ENCODE measurements around the gene POU2F1. TPM values are rescaled to one million over a fixed set of nuclear protein-coding genes. Genes with fewer than 3 reads are reported as not detected.

The POU2F1 gene
- total RNA-seq, 4 donors from 2014 or later, result 21.0 to 33.7 (median 21.8) TPM

GRCh38 chr1:167190747-167191237 lies 29.9 kb upstream of the POU2F1 start:
- Histone ChIP-seq H3K4me1 (no peaks in the 10 kb centered on the region), H3K9me3 (no peaks in the 10 kb centered on the region), H3K27ac (no peak overlapping the region), H3K36me3 (no peaks in the 10 kb centered on the region), H3K4me3 (no peak overlapping the region), H3K27me3 (no peaks in the 10 kb centered on the region)
- no peak for DNase-seq (ENCODE audit: low spot score in 2 of 2)
- no peak for TF ChIP-seq POLR2A (IDR thresholded peaks at IDR 0.05)
- no peak for TF ChIP-seq EP300 (IDR thresholded peaks at IDR 0.05)
- TF ChIP-seq CTCF (IDR thresholded peaks at IDR 0.05), result no peak
- WGBS, 2 donors, result 80% methylated on average over 9 of the region's 9 CpGs

- no peak overlapping the region for H3K4me3 ChIP-seq
- TF ChIP-seq EP300 (IDR thresholded peaks at IDR 0.05), result no peak
- H3K36me3 ChIP-seq, result no peaks in the 10 kb centered on the region
- no peak overlapping the region for H3K27ac ChIP-seq
- no peak for DNase-seq (ENCODE audit: low spot score in 2 of 2)
- no peaks in the 10 kb centered on the region for H3K27me3 ChIP-seq
- no peaks in the 10 kb centered on the region for H3K4me1 ChIP-seq
- WGBS, 2 donors, result 63 to 100% methylated on average over 1 of the region's 1 CpG
- no peaks in the 10 kb centered on the region for H3K9me3 ChIP-seq
Measured at GRCh38 chr1:167191958-167192357, 28.7 kb upstream of the POU2F1 start.

- Histone ChIP-seq H3K27me3 (no peaks in the 10 kb centered on the region), H3K4me1 (no peaks in the 10 kb centered on the region), H3K4me3 (no peak overlapping the region), H3K36me3 (no peaks in the 10 kb centered on the region), H3K9me3 (no peaks in the 10 kb centered on the region), H3K27ac (no peak overlapping the region)
- WGBS, 2 donors, result 75 to 85% methylated on average over 3 of the region's 3 CpGs
- no peak for TF ChIP-seq POLR2A (IDR thresholded peaks at IDR 0.05)
- TF ChIP-seq EP300 (IDR thresholded peaks at IDR 0.05), result no peak
- no peak for TF ChIP-seq CTCF (IDR thresholded peaks at IDR 0.05)
- DNase-seq (ENCODE audit: low spot score in 2 of 2), result no peak
Measured at GRCh38 chr1:167194182-167194581, 26.5 kb upstream of the POU2F1 start.

- H3K27me3 ChIP-seq, result no peaks in the 10 kb centered on the region
- no peaks in the 10 kb centered on the region for H3K36me3 ChIP-seq
- no peak overlapping the region for H3K4me3 ChIP-seq
- no peak for TF ChIP-seq EP300 (IDR thresholded peaks at IDR 0.05)
- TF ChIP-seq CTCF (IDR thresholded peaks at IDR 0.05), result no peak
- TF ChIP-seq POLR2A (IDR thresholded peaks at IDR 0.05), result no peak
- no peaks in the 10 kb centered on the region for H3K9me3 ChIP-seq
- no peak overlapping the region for H3K27ac ChIP-seq
- no peak for DNase-seq (ENCODE audit: low spot score in 2 of 2)
- no peaks in the 10 kb centered on the region for H3K4me1 ChIP-seq
Measured at GRCh38 chr1:167196166-167196565, 24.5 kb upstream of the POU2F1 start.

- no peak for TF ChIP-seq CTCF (IDR thresholded peaks at IDR 0.05)
- no peak for TF ChIP-seq POLR2A (IDR thresholded peaks at IDR 0.05)
- TF ChIP-seq EP300 (IDR thresholded peaks at IDR 0.05), result no peak
- H3K27ac ChIP-seq, result no peak overlapping the region
- no peaks in the 10 kb centered on the region for H3K4me1 ChIP-seq
- no peak overlapping the region for H3K4me3 ChIP-seq
- no peaks in the 10 kb centered on the region for H3K9me3 ChIP-seq
- 0% methylated on average over 1 of the region's 1 CpG for WGBS, 2 donors
- DNase-seq (ENCODE audit: low spot score in 2 of 2), result no peak
- no peaks in the 10 kb centered on the region for H3K36me3 ChIP-seq
- H3K27me3 ChIP-seq, result no peaks in the 10 kb centered on the region
Measured at GRCh38 chr1:167197236-167197635, 23.4 kb upstream of the POU2F1 start.

GRCh38 chr1:167197692-167198091 lies 23.0 kb upstream of the POU2F1 start:
- WGBS, 2 donors, result 90 to 92% methylated on average over 4 of the region's 4 CpGs
- no peaks in the 10 kb centered on the region for H3K9me3 ChIP-seq
- H3K4me3 ChIP-seq, result no peak overlapping the region
- no peaks in the 10 kb centered on the region for H3K27me3 ChIP-seq
- TF ChIP-seq EP300 (IDR thresholded peaks at IDR 0.05) (no peak), CTCF (IDR thresholded peaks at IDR 0.05) (no peak), POLR2A (IDR thresholded peaks at IDR 0.05) (no peak)
- no peak for DNase-seq (ENCODE audit: low spot score in 2 of 2)
- no peaks in the 10 kb centered on the region for H3K36me3 ChIP-seq
- H3K27ac ChIP-seq, result no peak overlapping the region
- H3K4me1 ChIP-seq, result no peaks in the 10 kb centered on the region

Data from tibial nerve (tissue), 4 donors.